ENCODE measurements around the gene MED13L. TPM values are rescaled to one million over a fixed set of nuclear protein-coding genes. Genes with fewer than 3 reads are reported as not detected.

Gene MED13L
- total and polyA plus RNA-seq, 2 donors (not counting 1 experiment from before 2014, with no cell fraction given): 20.3 to 207 TPM

DNA sequence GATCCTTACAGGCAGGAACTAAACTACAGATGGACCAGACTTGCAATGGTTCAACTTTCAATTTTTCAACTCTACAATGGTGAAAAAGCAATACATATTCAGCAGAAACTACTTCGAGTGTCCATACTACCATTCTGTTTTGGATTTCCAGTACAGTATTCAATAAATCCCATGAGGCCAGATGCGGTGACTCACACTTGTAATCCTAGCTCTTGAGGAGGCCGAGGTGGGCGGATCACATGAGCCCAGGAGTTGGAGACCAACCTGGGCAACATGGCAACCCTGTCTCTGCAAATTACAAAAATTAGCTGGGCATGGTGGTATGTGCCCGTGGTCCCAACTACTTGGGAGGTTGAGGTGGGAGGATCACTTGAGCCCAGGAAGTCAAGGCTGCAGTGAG lies 336.1 kb downstream of the MED13L start:
- no peak overlapping the region for H3K4me3 Mint-ChIP-seq
- intact Hi-C loops (cut with micrococcal nuclease): no loop called here
- CTCF ChIA-PET: no interaction called here
- no peak overlapping the region for H3K27ac Mint-ChIP-seq
- DNase-seq (no peak), ATAC-seq (ENCODE audit: low read depth) (no peak)
- H3K27me3 ChIP-seq (replicated peaks in 1 of 4; ENCODE audit: control extremely low read depth in 1 of 4, control insufficient read depth in 3 of 4, insufficient read depth in 4 of 4, low read length in 3 of 4): no peaks in the 10 kb centered on the region
- 93% methylated on average over 4 of the region's 5 CpGs for WGBS (ENCODE audit: insufficient coverage)
- no peaks in the 10 kb centered on the region for H4K20me1 ChIP-seq (ENCODE audit: control insufficient read depth, insufficient read depth, low read length, poor library complexity, severe bottlenecking)
- no peaks in the 10 kb centered on the region for H3K79me2 ChIP-seq (ENCODE audit: control insufficient read depth, insufficient read depth, low read length)
- no peak overlapping the region for H3K4me2 ChIP-seq (replicated peaks; ENCODE audit: low read depth, low read length, poor library complexity, severe bottlenecking)
- no peak overlapping the region for H3K27ac ChIP-seq (ENCODE audit: low read length in 2 of 2)
- H3K4me1 Mint-ChIP-seq: no peaks in the 10 kb centered on the region
- no peak overlapping the region for H2AFZ ChIP-seq (ENCODE audit: insufficient read depth, low read depth, low read length, poor library complexity, severe bottlenecking)
- H3K27me3 Mint-ChIP-seq: peaks cover 12% of the 10 kb centered on the region
- TF ChIP-seq EZH2 (IDR thresholded peaks at IDR 0.05; ENCODE audit: borderline replicate concordance, insufficient read depth, low read depth, low read length, poor library complexity, severe bottlenecking): no peak
- TF ChIP-seq, protein P1, sequence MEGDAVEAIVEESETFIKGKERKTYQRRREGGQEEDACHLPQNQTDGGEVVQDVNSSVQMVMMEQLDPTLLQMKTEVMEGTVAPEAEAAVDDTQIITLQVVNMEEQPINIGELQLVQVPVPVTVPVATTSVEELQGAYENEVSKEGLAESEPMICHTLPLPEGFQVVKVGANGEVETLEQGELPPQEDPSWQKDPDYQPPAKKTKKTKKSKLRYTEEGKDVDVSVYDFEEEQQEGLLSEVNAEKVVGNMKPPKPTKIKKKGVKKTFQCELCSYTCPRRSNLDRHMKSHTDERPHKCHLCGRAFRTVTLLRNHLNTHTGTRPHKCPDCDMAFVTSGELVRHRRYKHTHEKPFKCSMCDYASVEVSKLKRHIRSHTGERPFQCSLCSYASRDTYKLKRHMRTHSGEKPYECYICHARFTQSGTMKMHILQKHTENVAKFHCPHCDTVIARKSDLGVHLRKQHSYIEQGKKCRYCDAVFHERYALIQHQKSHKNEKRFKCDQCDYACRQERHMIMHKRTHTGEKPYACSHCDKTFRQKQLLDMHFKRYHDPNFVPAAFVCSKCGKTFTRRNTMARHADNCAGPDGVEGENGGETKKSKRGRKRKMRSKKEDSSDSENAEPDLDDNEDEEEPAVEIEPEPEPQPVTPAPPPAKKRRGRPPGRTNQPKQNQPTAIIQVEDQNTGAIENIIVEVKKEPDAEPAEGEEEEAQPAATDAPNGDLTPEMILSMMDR (IDR thresholded peaks at IDR 0.05): no peak
- no peaks in the 10 kb centered on the region for H3K4me1 ChIP-seq (ENCODE audit: control insufficient read depth in 2 of 2, insufficient read depth in 2 of 2, low read length in 2 of 2)
- H3K9me3 ChIP-seq (ENCODE audit: control extremely low read depth in 1 of 3, control insufficient read depth in 2 of 3, insufficient read depth in 1 of 3, low read length in 2 of 3): peaks cover 1 to 6% (median 4%) of the 10 kb centered on the region in 3 donors
- no peaks in the 10 kb centered on the region for H3K36me3 ChIP-seq (replicated peaks in 1 of 2; ENCODE audit: control extremely low read depth in 1 of 2, control insufficient read depth in 1 of 2, extremely low read depth in 1 of 2, insufficient read depth in 2 of 2, low read length in 1 of 2)
- H3K9ac ChIP-seq (ENCODE audit: low read length): no peak overlapping the region
- POLR2A ChIA-PET: no interaction called here
- H3K4me3 ChIP-seq (ENCODE audit: control extremely low read depth in 1 of 5, extremely low read depth in 1 of 5, insufficient read depth in 1 of 5, low read depth in 2 of 5, low read length in 4 of 5): no peak overlapping the region
- H3K9me3 Mint-ChIP-seq (ENCODE audit: insufficient read depth): peaks cover 7% of the 10 kb centered on the region

GRCh38 chr12:115938794-115939377 lies 338.6 kb downstream of the MED13L start:
- TF ChIP-seq, protein P1 (IDR thresholded peaks at IDR 0.05): no peak
- no peak for TF ChIP-seq EZH2 (IDR thresholded peaks at IDR 0.05; ENCODE audit: borderline replicate concordance, insufficient read depth, low read depth, low read length, poor library complexity, severe bottlenecking)
- ChIA-PET CTCF (no interaction called here), POLR2A (no interaction called here)
- no peaks in the 10 kb centered on the region for H3K36me3 ChIP-seq (replicated peaks in 1 of 2; ENCODE audit: control extremely low read depth in 1 of 2, control insufficient read depth in 1 of 2, extremely low read depth in 1 of 2, insufficient read depth in 2 of 2, low read length in 1 of 2)
- no peak overlapping the region for H3K9ac ChIP-seq (ENCODE audit: low read length)
- no peaks in the 10 kb centered on the region for H4K20me1 ChIP-seq (ENCODE audit: control insufficient read depth, insufficient read depth, low read length, poor library complexity, severe bottlenecking)
- ATAC-seq (ENCODE audit: low read depth) (no peak), DNase-seq (no peak)
- no peak overlapping the region for H3K4me3 ChIP-seq (ENCODE audit: control extremely low read depth in 1 of 5, extremely low read depth in 1 of 5, insufficient read depth in 1 of 5, low read depth in 2 of 5, low read length in 4 of 5)
- H3K27me3 Mint-ChIP-seq: peaks cover 12% of the 10 kb centered on the region
- intact Hi-C loops (cut with micrococcal nuclease): no loop called here
- no peak overlapping the region for H3K4me3 Mint-ChIP-seq
- no peak overlapping the region for H3K4me2 ChIP-seq (replicated peaks; ENCODE audit: low read depth, low read length, poor library complexity, severe bottlenecking)
- no CpG with 5 or more reads among the region's 1 CpG for WGBS (ENCODE audit: insufficient coverage)
- H3K27me3 ChIP-seq (replicated peaks in 1 of 4; ENCODE audit: control extremely low read depth in 1 of 4, control insufficient read depth in 3 of 4, insufficient read depth in 4 of 4, low read length in 3 of 4): no peaks in the 10 kb centered on the region
- H3K9me3 ChIP-seq (ENCODE audit: control extremely low read depth in 1 of 3, control insufficient read depth in 2 of 3, insufficient read depth in 1 of 3, low read length in 2 of 3): peaks cover 1 to 6% (median 4%) of the 10 kb centered on the region in 3 donors
- H3K4me1 ChIP-seq (ENCODE audit: control insufficient read depth in 2 of 2, insufficient read depth in 2 of 2, low read length in 2 of 2): no peaks in the 10 kb centered on the region
- no peaks in the 10 kb centered on the region for H3K4me1 Mint-ChIP-seq
- no peak overlapping the region for H3K27ac Mint-ChIP-seq
- H3K79me2 ChIP-seq (ENCODE audit: control insufficient read depth, insufficient read depth, low read length): no peaks in the 10 kb centered on the region
- H3K27ac ChIP-seq (ENCODE audit: low read length in 2 of 2): no peak overlapping the region
- peaks cover 7% of the 10 kb centered on the region for H3K9me3 Mint-ChIP-seq (ENCODE audit: insufficient read depth)
- no peak overlapping the region for H2AFZ ChIP-seq (ENCODE audit: insufficient read depth, low read depth, low read length, poor library complexity, severe bottlenecking)

Data from B cell (primary cell).